GM12878 (cell line): Measurements from ENCODE around the gene AGAP1. TPM values are rescaled to one million over a fixed set of nuclear protein-coding genes. Genes with fewer than 3 reads are reported as not detected.

Source experiments
- ATAC-seq: fragments of 200-7000 bp; cut with Tn5 transposase; 3 replicates; pipeline ENCODE4 v1.9.1; 2020; ENCODE audit warnings: mild to moderate bottlenecking, moderate library complexity
- BruUV-seq: library from RNA; stranded (reverse); fragments of 400-500 nt; replicated peaks from 2 replicates; lab custom pipeline; 2021; lab: Mats Ljungman, UMichigan
- CTCF ChIA-PET: fragments of 300-600 bp; sonication (Branson Sonifier 250); formaldehyde crosslinking; extraction: SDS; loops from one replicate; lab custom pipeline; 2021; ENCODE audit warnings: inconsistent platforms; lab: Yijun Ruan, JAX
- POLR2A ChIA-PET: fragments of 350-600 bp; formaldehyde crosslinking; extraction: SDS; loops from one replicate; lab custom pipeline; 2021; ENCODE audit warnings: inconsistent platforms; lab: Charles Lee
- RAD21 ChIA-PET: fragments of 300-600 bp; sonication (Branson Sonifier 250); formaldehyde crosslinking; loops from one replicate; lab custom pipeline; 2023; ENCODE audit warnings: antibody characterized with exemption; ENCODE audit not compliant: unreplicated experiment; lab: Charles Lee
- SMC1A ChIA-PET: fragments of 300-600 bp; sonication (Branson Sonifier 250); formaldehyde crosslinking; loops from one replicate; lab custom pipeline; 2023; ENCODE audit not compliant: unreplicated experiment, uncharacterized antibody; lab: Charles Lee
- DNase-seq: peaks from one replicate; pipeline ENCODE4 v3.0.0-alpha.2; 2011; ENCODE audit warnings: low read depth, low spot score
- FAIRE-seq: peaks from 3 replicates; lab custom pipeline; 2011; peaks lifted over from hg19 to GRCh38; lab: Jason Lieb, UNC
- H2AFZ ChIP-seq: 2 replicates; pipeline ENCODE4 v1.6.0; 2011; ENCODE audit warnings: low read depth, low read length, control low read depth; ENCODE audit not compliant: control insufficient read depth
- H3K27ac ChIP-seq: 2 replicates; pipeline ENCODE4 v1.5.1; 2011; ENCODE audit warnings: control low read depth; ENCODE audit not compliant: control insufficient read depth, insufficient read depth
- H3K27me3 ChIP-seq, 2 experiments: replicated peaks in 1 of 2; 2 replicates each; pipeline versions ENCODE4 v1.6.0 to v1.6.1; 2011; ENCODE audit warnings: low read length in 1 of 2; ENCODE audit not compliant: control insufficient read depth in 2 of 2, insufficient read depth in 2 of 2
- H3K36me3 ChIP-seq, 2 experiments: 2 replicates each; pipeline ENCODE4 v1.5.1; 2011; ENCODE audit warnings: low read length in 1 of 2; ENCODE audit not compliant: control insufficient read depth in 2 of 2, insufficient read depth in 2 of 2
- H3K4me1 ChIP-seq: 2 replicates; pipeline ENCODE4 v1.6.1; 2011; ENCODE audit warnings: mild to moderate bottlenecking, low read length, moderate library complexity, mixed read lengths; ENCODE audit not compliant: control insufficient read depth, insufficient read depth
- H3K4me2 ChIP-seq: 2 replicates; pipeline ENCODE4 v1.6.0; 2011; ENCODE audit warnings: control low read depth; ENCODE audit not compliant: control insufficient read depth, insufficient read depth
- H3K4me3 ChIP-seq: fragments of 200-600 bp; sonication (generic); 2 replicates; pipeline ENCODE4 v1.5.1; 2016
- H3K79me2 ChIP-seq: 2 replicates; pipeline ENCODE4 v1.6.0; 2011; ENCODE audit warnings: low read length; ENCODE audit not compliant: control insufficient read depth, insufficient read depth
- H3K9ac ChIP-seq: 2 replicates; pipeline ENCODE4 v1.8.0; 2011; ENCODE audit warnings: low read length, control low read depth, mixed read lengths; ENCODE audit not compliant: control insufficient read depth, insufficient read depth
- H3K9me3 ChIP-seq: replicated peaks from 3 replicates; pipeline ENCODE4 v1.5.1; 2011; ENCODE audit warnings: mild to moderate bottlenecking, low read length; ENCODE audit not compliant: control insufficient read depth, insufficient read depth
- H4K20me1 ChIP-seq: 2 replicates; pipeline ENCODE4 v1.6.0; 2011; ENCODE audit not compliant: control insufficient read depth, insufficient read depth
- IKZF1 ChIP-seq: fragments of 450-650 bp; conservative IDR thresholded peaks from 2 replicates; pipeline ENCODE4 v1.6.1; 2017; ENCODE audit warnings: antibody characterized with exemption, mild to moderate bottlenecking
- SIN3A ChIP-seq: IDR thresholded peaks from 2 replicates; pipeline ENCODE4 v1.6.1; 2012; ENCODE audit warnings: low read depth, low read length, improper control_type of control experiment
- SMAD1 ChIP-seq: fragments of 450-650 bp; IDR thresholded peaks from 2 replicates; pipeline ENCODE4 v1.6.1; 2018; ENCODE audit warnings: mild to moderate bottlenecking, low read depth; ENCODE audit not compliant: partially characterized antibody
- TAF1 ChIP-seq: IDR thresholded peaks from 2 replicates; pipeline ENCODE4 v1.6.1; 2011; ENCODE audit warnings: mild to moderate bottlenecking, low read depth, low read length, borderline replicate concordance
- WGBS: methylation state at CpG from one replicate; pipeline ENCODE4 v1.1.6; 2016; ENCODE audit warnings: low lambda C conversion rate; ENCODE audit not compliant: insufficient replicate concordance, insufficient coverage; ENCODE audit errors: missing lambda C conversion rate; 5-methylcytosine and 5-hydroxymethylcytosine counted together
- in situ Hi-C: fragments of 300-500 bp; cut with MboI; formaldehyde crosslinking; loops from 9 replicates; pipeline ENCODE4 v1.14.3; 2018; ENCODE audit warnings: mixed read lengths
- intact Hi-C: fragments of 100-400 bp; cut with micrococcal nuclease; formaldehyde crosslinking; loops from one replicate; pipeline ENCODE4 v1.14.2; 2022; ENCODE audit not compliant: unreplicated experiment
- polyA plus RNA-seq, 11 experiments: library from polyadenylated mRNA; depleted of rRNA in 4 of 11; unstranded in 6 of 11; stranded (reverse) in 5 of 11; fragments of >200 nt; fragmentation: Nextera tagmentation in 4 of 11; fragmentation: Illumina TruSeq in 1 of 11; extraction: Ambion mirVana in 4 of 11; extraction: Trizol in 1 of 11; gene quantifications; 1 replicate in 1 of 11; 2 replicates in 10 of 11; pipeline versions ENCODE4 v1.2.1 to v1.2.3, GENCODE V29; 2011 to 2016; ENCODE audit warnings: inconsistent platforms in 2 of 11, missing spikeins in 2 of 11, low read depth in 1 of 11
- total RNA-seq, 4 experiments: library from RNA; depleted of rRNA in 3 of 4; stranded (reverse); fragments of >200 nt in 3 of 4; fragmentation: Illumina TruSeq in 1 of 4; extraction: Trizol in 1 of 4; gene quantifications; 2 replicates each; pipeline versions ENCODE4 v1.2.1 to v1.2.3, GENCODE V29; 2013 to 2021
- TF ChIP-seq, protein P1 (sequence below): fragments of 450-650 bp; IDR thresholded peaks from 2 replicates; pipeline ENCODE4 v1.6.1; 2016; ENCODE audit warnings: mild to moderate bottlenecking

The AGAP1 gene
- total and polyA plus RNA-seq, 10 of the 15 experiments (the other 5 are each of a cell fraction or from before 2014, with no cell fraction given), result 0.05 to 0.15 (median 0.06) TPM; not detected in 7

DNA sequence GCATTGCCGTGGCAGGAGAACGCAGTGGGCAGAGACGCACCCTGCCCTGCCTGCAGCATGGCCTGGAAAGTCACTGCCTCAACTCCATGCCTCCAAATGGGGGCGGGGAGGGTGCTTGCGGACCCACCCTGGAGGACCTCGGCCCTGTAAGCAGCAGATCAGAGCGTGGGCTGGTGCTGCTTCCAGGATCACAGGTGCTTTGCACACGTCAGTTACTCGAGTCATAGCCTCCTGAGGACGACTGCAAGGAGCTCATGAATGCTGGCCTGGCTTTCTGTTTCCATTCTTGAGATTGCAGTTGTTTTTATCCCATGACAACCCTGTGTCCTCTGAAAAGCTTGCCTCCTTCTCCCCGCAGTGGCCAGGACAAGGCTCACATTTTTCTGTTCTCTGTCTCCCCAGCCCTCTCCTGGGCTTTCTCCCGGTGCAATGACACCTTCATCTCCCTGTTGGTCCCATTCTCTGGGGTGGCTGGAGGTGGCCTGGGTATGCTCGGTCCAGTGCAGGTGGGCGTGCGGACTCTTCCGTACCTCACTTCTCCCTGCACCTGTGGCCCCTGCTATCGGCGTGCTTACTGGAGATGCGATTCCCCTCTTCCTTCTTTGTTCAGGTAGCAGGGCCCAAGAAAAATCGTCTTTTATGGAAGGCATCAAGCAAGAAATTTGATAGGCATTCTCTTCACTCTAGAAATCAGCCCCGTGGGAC lies 466.3 kb downstream of the AGAP1 start (continued):
- TF ChIP-seq, protein P1, sequence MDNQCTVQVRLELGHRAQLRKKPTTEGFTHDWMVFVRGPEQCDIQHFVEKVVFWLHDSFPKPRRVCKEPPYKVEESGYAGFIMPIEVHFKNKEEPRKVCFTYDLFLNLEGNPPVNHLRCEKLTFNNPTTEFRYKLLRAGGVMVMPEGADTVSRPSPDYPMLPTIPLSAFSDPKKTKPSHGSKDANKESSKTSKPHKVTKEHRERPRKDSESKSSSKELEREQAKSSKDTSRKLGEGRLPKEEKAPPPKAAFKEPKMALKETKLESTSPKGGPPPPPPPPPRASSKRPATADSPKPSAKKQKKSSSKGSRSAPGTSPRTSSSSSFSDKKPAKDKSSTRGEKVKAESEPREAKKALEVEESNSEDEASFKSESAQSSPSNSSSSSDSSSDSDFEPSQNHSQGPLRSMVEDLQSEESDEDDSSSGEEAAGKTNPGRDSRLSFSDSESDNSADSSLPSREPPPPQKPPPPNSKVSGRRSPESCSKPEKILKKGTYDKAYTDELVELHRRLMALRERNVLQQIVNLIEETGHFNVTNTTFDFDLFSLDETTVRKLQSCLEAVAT, result no peak

DNA sequence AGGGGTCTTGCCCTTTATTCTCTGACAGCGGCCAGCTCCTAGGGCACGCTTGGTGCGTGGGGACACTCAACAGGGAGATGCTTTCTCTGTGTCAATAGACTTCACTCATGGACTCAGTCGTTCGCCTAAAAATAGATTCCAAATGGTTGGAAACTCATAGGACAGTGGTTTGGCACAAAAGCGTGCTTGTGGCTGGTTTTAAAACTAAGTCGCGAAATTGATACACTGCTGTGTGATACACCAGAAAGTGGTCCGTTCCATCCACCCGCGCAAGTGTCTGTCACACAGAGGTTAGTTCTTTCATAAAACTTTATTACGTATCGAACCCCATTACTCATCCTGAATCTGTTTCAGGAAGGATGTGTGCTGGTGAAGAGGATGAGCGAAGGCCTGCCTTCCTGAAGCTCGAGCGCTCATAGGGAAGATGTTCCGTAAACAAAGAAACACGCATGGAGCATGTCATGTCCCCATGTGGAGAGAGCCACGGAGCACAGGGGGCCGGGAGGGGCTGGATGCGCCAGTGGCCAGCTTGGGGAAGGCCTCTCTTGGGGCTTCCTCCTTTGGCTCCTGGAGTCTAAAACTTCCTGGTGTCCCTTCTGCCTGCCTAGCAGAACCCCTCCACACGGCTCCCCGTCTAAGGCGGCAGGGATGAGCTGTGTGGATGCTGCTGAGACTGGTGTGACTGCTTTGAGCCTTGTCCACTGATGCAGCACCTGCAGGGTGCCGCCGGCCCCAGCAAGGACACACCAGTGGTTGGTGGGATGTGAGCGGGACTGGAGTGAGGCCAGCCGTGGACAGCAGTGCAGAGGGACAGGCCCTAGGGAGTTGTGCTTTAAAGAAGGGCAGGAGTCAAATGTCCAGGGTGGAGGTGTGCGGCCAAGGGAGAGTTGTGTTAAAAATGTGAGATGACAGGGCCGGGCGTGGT lies 467.1 kb downstream of the AGAP1 start:
- ChIA-PET CTCF (no interaction called here), SMC1A (no interaction called here), POLR2A (no interaction called here), RAD21 (no interaction called here)
- BruUV-seq, result no TSS peak
- in situ Hi-C loops (no loop called here), intact Hi-C loops (no loop called here)
- Histone ChIP-seq H3K4me3 (no peak overlapping the region), H3K27ac (no peak overlapping the region), H3K36me3 (no peaks in the 10 kb centered on the region), H3K4me1 (no peaks in the 10 kb centered on the region), H3K79me2 (no peaks in the 10 kb centered on the region), H3K9me3 (no peaks in the 10 kb centered on the region), H3K9ac (no peak overlapping the region), H3K27me3 (peaks cover 0 to 3% of the 10 kb centered on the region in 2 experiments; a peak in 2 of 4 replicates), H3K4me2 (no peak overlapping the region), H4K20me1 (no peaks in the 10 kb centered on the region), H2AFZ (no peak overlapping the region)
- ATAC-seq, result no peak
- 58% methylated on average over 30 of the region's 31 CpGs for WGBS
- DNase-seq, result no peak
- FAIRE-seq, result no peak
- TF ChIP-seq SIN3A, result no peak
- TF ChIP-seq IKZF1, result no peak
- TF ChIP-seq SMAD1, result no peak
- no peak for TF ChIP-seq TAF1
- TF ChIP-seq, all 136 proteins: peak for 0
